Activated T-helper 2 cell treated with anti-CD3 and anti-CD28 coated beads, Interferon-gamma antibody, Interleukin-2, Interleukin-4, amounts not matched to agents 10 μg/mL and 5 μg/mL and 100 μg/mL, durations not matched to agents 14 hours and 24 hours and 36 hours (primary cell): Measurements from ENCODE around the gene DNMT1. TPM values are rescaled to one million over a fixed set of nuclear protein-coding genes. Genes with fewer than 3 reads are reported as not detected.

Source experiments
- DNase-seq: peaks from one replicate; pipeline ENCODE4 v3.0.0; 2021; ENCODE audit warnings: low spot score
- H3K27ac Mint-ChIP-seq: one replicate; pipeline ENCODE4 v1.8.0; 2021; ENCODE audit warnings: mixed read lengths
- H3K27me3 Mint-ChIP-seq: one replicate; pipeline ENCODE4 v1.8.0; 2021; ENCODE audit warnings: low read depth, mixed read lengths
- H3K36me3 Mint-ChIP-seq: one replicate; pipeline ENCODE4 v1.8.0; 2021; ENCODE audit warnings: low read depth, mixed read lengths
- H3K4me1 Mint-ChIP-seq: one replicate; pipeline ENCODE4 v1.8.0; 2021; ENCODE audit warnings: low read depth, mixed read lengths
- H3K4me3 Mint-ChIP-seq: one replicate; pipeline ENCODE4 v1.8.0; 2021; ENCODE audit warnings: low read depth, mild to moderate bottlenecking, moderate library complexity, mixed read lengths
- H3K9me3 Mint-ChIP-seq: one replicate; pipeline ENCODE4 v1.8.0; 2021; ENCODE audit warnings: mixed read lengths
- intact Hi-C: fragments of 100-400 bp; cut with micrococcal nuclease; formaldehyde crosslinking; loops from one replicate; pipeline ENCODE4 v1.15.1; 2023
- total RNA-seq: library from RNA; stranded (reverse); gene quantifications from 2 replicates; pipeline ENCODE4 v1.2.3, GENCODE V29; 2022

Gene DNMT1
- total RNA-seq, 1 donor from 2014 or later, result 367 TPM

GRCh38 chr19:10228920-10229319 lies 34.2 kb upstream of the DNMT1 start:
- peak overlapping the region; percentile 39 for H3K27ac Mint-ChIP-seq
- DNase-seq, result no peak
- intact Hi-C loops, result loop anchor here (1.0 kb wide), 1 partner anchor 21 kb away; no protein-coding TSS in a partner anchor
- peaks cover 3% of the 10 kb centered on the region for H3K36me3 Mint-ChIP-seq
- no peaks in the 10 kb centered on the region for H3K27me3 Mint-ChIP-seq
- H3K9me3 Mint-ChIP-seq, result no peaks in the 10 kb centered on the region
- peaks cover 8% of the 10 kb centered on the region for H3K4me1 Mint-ChIP-seq
- H3K4me3 Mint-ChIP-seq, result peak overlapping the region; percentile 47

DNA sequence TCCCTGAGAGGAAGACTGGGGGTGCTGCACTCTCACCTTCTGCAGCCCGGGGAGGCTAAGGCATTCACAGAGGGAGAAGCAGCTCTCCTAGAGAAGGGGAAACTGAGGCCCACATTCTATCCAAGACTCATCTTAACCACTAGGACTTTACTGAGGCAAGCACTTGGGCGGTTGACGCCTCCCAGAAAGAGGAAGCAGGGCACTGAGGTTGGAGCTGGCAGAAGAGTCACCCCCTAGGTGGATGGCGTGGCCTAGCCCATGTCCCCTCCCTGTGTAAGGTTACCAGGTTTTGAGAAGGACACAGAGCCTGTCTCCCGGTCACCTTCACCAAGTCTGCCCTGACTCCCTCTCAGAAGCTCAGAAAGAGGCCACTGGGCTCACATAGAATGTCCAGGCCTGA lies 33.6 kb upstream of the DNMT1 start:
- H3K36me3 Mint-ChIP-seq, result peaks cover 3% of the 10 kb centered on the region

DNA sequence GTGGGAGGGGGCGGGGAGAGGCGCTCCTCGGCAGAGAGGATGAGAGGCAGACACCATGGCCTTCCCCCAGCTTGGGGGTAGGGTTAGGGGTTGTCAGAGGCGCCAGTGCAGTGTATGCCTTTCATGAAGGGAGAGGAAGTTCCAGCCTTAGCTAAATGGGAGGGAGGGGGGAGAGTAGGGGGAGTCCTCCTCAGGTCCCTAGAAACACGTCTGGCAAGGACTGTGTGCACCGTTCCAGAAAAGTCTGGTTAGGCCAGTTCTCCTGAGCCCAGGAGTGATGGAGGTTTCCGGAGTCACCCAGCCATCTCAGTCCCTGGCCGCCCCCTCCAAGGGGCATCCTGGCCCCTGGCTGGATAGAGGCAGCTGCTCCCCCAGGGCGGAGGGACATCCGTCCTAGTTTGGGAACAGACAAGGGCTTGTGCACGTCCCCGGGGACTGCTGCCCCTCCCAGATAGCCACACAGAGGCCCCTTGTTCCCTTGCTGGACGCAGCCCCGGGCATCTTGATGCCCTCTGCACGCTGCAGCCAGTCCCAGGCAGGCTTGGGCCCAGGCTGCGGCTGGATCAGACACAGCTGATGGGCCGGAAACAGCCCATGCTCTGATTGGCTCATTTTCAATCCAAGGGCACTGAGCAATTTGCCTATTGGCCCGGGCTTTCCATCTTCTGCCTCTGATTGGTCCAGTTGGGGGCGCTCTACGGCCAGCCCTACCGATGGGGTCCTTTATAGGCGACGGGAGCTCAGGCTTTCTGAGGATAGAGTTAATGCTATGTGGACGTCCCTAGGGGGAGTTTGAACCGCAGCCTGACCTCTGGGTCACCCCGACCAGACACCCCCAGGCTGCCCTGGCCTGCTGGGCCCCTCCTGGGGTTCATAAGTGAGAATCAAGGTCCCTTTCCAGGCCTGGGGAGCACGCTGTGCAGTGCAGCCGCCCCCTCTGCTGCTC lies 32.5 kb upstream of the DNMT1 start:
- DNase-seq, result no peak
- peaks cover 7% of the 10 kb centered on the region for H3K36me3 Mint-ChIP-seq
- peaks cover 8% of the 10 kb centered on the region for H3K4me1 Mint-ChIP-seq
- H3K27ac Mint-ChIP-seq, result no peak overlapping the region
- intact Hi-C loops, result no loop called here
- H3K4me3 Mint-ChIP-seq, result no peak overlapping the region
- H3K9me3 Mint-ChIP-seq, result no peaks in the 10 kb centered on the region
- no peaks in the 10 kb centered on the region for H3K27me3 Mint-ChIP-seq

More for the DNA sequence above, 33.6 kb upstream of the DNMT1 start:
- no peak overlapping the region for H3K27ac Mint-ChIP-seq
- H3K9me3 Mint-ChIP-seq, result no peaks in the 10 kb centered on the region
- peaks cover 8% of the 10 kb centered on the region for H3K4me1 Mint-ChIP-seq
- DNase-seq, result no peak
- no peaks in the 10 kb centered on the region for H3K27me3 Mint-ChIP-seq
- intact Hi-C loops, result no loop called here
- no peak overlapping the region for H3K4me3 Mint-ChIP-seq

DNA sequence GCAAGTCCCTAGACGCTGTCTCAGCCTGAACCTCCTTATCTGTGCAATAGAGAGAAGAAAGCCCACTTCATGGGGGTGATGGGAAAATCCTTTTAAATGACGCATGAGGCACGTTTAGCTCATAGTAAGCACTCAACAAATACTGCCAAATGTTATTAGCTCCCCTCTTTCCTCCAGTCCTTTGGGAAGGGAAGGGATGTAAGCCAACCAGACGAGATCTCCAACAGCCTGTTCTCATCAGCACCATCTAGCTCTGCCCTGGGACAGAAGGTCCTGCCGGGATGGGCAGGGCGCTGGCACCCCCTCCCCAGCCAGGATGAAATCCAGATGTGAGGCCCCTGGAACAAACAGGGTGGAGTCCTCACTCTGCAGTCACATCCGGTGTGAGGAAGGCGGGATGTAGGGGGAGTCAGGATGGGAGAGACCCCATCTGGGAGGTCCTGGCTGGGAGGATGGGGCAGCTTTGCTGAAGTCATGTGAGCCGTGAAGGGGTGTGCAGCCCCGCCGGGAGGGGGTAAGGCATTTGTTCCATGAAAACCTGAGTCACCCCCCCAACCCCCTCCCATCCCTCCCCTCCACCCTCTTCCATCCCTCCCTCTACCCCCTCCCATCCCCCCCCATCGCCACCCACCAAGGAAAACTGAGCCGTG lies 31.7 kb upstream of the DNMT1 start:
- peaks cover 7% of the 10 kb centered on the region for H3K36me3 Mint-ChIP-seq
- H3K4me1 Mint-ChIP-seq, result peaks cover 7% of the 10 kb centered on the region
- no peaks in the 10 kb centered on the region for H3K9me3 Mint-ChIP-seq
- H3K27ac Mint-ChIP-seq, result no peak overlapping the region
- H3K4me3 Mint-ChIP-seq, result no peak overlapping the region
- no peak for DNase-seq
- H3K27me3 Mint-ChIP-seq, result no peaks in the 10 kb centered on the region
- intact Hi-C loops, result no loop called here

DNA sequence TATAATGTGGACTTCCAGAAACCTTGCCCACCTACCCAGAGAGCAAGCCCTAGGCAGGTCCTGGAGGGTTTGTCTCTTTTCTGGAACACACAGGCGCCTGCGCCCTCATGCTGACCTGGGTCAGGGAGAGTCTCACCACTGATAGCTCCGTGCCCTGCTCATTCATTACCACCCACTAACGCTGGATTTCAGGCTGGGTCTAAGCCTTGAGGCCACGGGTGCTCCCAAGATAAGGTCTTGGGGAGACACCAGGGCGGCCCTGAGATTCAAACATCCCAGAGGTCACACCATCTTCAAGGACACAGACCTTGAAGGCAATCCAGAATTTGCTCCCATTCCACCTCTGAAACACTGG lies 31.2 kb upstream of the DNMT1 start:
- Mint-ChIP-seq H3K27me3 (no peaks in the 10 kb centered on the region), H3K4me3 (no peak overlapping the region), H3K27ac (no peak overlapping the region), H3K4me1 (peaks cover 7% of the 10 kb centered on the region), H3K36me3 (peaks cover 7% of the 10 kb centered on the region), H3K9me3 (no peaks in the 10 kb centered on the region)
- no peak for DNase-seq
- intact Hi-C loops, result no loop called here

DNA sequence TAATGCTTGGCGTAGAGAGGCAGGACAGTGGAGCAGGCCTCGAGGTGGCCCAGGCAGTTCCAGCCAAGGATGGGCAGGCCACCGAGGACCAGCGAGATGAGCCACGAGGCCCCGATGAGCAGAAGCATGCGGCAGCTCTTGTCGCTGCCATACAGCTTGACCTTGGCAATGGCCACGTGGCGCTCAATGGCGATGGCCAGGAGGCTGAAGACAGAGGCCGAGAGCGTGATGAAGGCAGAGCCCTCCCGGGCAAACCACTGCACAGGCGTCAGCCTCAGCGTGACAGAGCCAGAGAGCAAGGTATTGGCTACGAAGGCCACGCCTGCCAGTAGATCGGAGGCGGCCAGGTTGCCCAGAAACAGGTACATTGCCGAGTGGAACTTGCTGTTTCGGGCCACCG lies 29.6 kb upstream of the DNMT1 start:
- no peak for DNase-seq
- Mint-ChIP-seq H3K4me3 (no peak overlapping the region), H3K27me3 (no peaks in the 10 kb centered on the region), H3K27ac (no peak overlapping the region), H3K36me3 (peaks cover 7% of the 10 kb centered on the region), H3K4me1 (peaks cover 2% of the 10 kb centered on the region), H3K9me3 (no peaks in the 10 kb centered on the region)
- intact Hi-C loops, result no loop called here

DNA sequence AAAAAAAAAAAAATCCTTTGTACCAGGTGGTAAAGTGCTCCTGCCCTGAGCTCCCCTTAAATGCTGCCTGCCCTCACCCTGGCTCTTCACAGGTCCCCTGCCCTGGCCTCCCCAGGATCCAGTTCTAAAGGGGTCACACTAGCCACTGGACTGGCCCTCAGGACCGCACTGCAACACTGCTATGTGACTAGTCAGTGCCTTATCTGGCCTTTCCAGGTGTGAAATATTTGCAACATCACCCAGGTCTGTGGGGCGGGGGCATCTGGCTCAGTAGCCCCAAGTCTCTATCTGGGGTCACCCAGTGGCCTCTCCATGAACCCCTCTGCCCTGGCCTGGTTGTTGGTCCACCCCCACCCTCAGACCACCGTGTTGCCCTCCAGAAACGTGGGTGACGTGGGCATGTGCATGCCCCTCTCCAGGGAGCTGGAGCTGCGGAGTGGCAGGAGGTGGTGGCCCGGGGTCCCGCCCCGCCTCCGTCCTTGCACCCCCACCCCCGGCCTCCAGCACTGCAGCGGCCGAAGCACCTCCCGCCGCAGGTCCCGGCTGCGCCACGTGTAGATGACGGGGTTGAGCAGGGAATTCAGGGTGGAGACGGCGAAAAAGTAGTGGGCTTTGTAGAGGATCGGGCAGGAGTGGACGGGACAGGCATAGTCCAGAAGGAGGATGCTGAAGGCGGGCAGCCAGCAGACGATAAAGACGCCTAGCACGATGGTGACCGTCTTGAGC lies 28.9 kb upstream of the DNMT1 start:
- no peak for DNase-seq
- Mint-ChIP-seq H3K4me1 (peaks cover 2% of the 10 kb centered on the region), H3K4me3 (no peak overlapping the region), H3K27me3 (no peaks in the 10 kb centered on the region), H3K27ac (no peak overlapping the region), H3K36me3 (peaks cover 7% of the 10 kb centered on the region), H3K9me3 (no peaks in the 10 kb centered on the region)
- intact Hi-C loops, result no loop called here

DNA sequence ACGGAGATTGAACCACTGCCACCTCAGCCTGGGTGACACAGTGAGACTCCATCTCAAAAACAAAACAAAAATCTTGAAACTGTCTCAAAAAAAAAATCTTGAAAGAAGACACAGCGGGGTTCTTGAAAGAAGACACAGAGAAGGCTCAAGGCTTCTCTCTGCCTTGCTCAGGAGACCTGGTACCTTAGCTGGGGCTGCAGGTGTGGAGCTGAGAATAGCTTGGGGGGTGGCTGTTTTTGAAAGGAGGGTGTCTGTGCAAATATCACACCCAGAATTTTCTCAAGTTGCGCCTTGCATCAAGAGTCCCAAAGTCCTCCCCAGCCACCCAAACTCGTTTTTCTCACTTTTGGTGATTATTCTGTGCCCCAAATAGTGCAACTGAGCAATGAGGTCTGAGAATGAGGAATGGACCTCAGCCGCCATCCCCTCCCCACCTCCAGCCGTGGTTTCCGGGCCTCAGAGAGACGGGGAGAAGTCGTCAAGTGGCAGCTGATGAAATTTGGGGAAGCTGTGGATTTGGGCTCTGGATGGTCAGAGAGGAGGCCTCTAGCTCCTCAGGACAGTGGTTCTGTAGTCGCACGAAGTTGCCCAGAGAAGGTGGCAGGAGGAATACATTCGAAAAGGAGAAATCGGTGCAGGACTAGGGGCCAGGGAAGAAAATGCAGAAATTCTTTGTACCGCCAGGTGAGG lies 27.6 kb upstream of the DNMT1 start:
- intact Hi-C loops, result no loop called here
- Mint-ChIP-seq H3K4me3 (no peak overlapping the region), H3K27ac (no peak overlapping the region), H3K36me3 (peaks cover 7% of the 10 kb centered on the region), H3K27me3 (no peaks in the 10 kb centered on the region), H3K4me1 (peaks cover 2% of the 10 kb centered on the region), H3K9me3 (no peaks in the 10 kb centered on the region)
- DNase-seq, result no peak

DNA sequence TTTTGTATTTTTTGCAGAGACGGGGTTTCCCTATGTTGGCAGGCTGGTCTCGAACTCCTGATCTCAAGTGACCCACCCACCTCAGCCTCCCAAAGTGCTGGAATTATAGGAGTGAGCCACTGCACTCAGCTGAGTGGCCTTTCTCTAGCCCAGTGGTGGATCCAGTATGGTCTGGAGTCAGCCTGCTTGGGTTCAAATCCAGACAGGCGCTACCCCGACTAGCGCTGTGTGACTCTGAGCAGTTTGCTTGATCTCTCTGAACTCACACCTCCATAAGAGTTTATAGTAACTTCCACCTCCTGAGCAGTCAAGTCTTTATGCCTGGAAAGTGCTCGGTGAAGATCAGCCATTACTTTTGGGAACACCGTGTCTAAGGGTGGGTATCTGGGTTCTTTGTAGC lies 25.9 kb upstream of the DNMT1 start:
- Mint-ChIP-seq H3K27me3 (no peaks in the 10 kb centered on the region), H3K36me3 (peaks cover 7% of the 10 kb centered on the region), H3K4me3 (no peak overlapping the region), H3K4me1 (peaks cover 2% of the 10 kb centered on the region), H3K9me3 (no peaks in the 10 kb centered on the region), H3K27ac (no peak overlapping the region)
- DNase-seq, result no peak
- intact Hi-C loops, result no loop called here

DNA sequence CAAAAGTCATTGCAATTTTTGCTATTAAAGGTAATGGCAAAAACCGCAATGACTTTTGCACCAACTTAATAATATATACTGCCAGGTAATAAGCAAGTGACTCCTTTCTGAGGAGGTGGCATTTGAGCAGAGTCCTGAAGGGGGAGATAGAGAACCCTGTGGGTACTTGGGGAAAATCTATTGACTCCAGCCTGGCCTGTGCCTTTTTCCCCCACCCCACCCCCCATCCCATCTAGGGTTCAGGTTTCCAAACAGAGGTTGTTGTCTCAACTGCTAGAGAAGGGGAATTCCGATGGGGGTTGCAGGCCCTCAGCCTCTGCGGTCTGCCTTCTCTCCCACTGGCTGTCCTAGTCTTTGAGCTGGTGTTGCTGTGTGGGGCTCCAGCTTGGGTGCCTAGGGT lies 24.9 kb upstream of the DNMT1 start:
- Mint-ChIP-seq H3K4me1 (peaks cover 2% of the 10 kb centered on the region), H3K9me3 (no peaks in the 10 kb centered on the region), H3K36me3 (peaks cover 7% of the 10 kb centered on the region), H3K27ac (no peak overlapping the region), H3K27me3 (no peaks in the 10 kb centered on the region), H3K4me3 (no peak overlapping the region)
- intact Hi-C loops, result no loop called here
- DNase-seq, result no peak

DNA sequence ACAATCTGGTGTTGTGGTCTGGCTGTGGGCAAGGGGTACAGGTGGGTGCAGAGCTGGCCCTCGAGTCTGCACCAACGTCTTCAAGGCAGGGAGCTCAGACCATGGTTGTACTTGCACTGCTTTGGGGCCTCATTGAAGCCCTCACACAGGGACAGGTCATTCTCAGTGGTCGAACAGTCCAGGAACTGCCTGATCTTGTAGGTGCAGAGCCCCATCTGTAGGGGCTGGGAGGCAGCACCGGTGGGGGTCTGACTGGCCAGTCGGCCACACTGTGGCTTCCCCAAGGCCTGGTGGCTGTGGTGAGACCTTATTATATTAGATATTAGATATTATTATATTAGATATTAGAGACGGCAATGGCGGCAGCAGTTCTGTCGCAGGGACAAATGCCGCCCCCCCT lies 22.3 kb upstream of the DNMT1 start:
- H3K9me3 Mint-ChIP-seq, result no peaks in the 10 kb centered on the region
- no peak overlapping the region for H3K4me3 Mint-ChIP-seq
- no peak for DNase-seq
- no peaks in the 10 kb centered on the region for H3K36me3 Mint-ChIP-seq
- no peaks in the 10 kb centered on the region for H3K27me3 Mint-ChIP-seq
- intact Hi-C loops, result no loop called here
- H3K4me1 Mint-ChIP-seq, result peaks cover 2% of the 10 kb centered on the region
- H3K27ac Mint-ChIP-seq, result no peak overlapping the region

DNA sequence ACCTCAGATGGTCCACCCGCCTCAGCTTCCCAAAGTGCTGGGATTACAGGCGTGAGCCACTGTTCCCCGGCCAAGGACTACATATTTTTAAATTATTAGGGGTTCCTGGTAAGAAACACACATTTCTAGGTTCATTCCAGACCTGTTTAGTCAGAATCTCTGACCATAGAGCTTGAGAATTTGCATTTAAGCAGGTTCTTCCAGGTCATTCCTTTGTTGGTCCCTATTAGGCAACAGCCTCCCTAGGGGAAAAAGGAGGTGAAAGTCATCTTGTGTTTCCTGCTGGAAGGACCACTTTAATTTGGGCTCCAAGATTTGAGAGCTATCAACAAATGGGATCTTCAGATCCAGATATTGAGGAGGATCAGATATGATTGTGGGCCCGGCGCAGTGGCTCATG lies 20.0 kb upstream of the DNMT1 start:
- intact Hi-C loops, result no loop called here
- Mint-ChIP-seq H3K36me3 (no peaks in the 10 kb centered on the region), H3K4me3 (no peak overlapping the region), H3K4me1 (peaks cover 2% of the 10 kb centered on the region), H3K27me3 (peaks cover 2% of the 10 kb centered on the region), H3K27ac (no peak overlapping the region), H3K9me3 (no peaks in the 10 kb centered on the region)
- DNase-seq, result no peak
